HCT116 (cell line): ENCODE measurements around the gene GZMA. TPM values are rescaled to one million over a fixed set of nuclear protein-coding genes. Genes with fewer than 3 reads are reported as not detected.

Experiments used
- ATAC-seq: fragments of 200-7000 bp; cut with Tn5 transposase; 2 replicates; pipeline ENCODE4 v1.9.1; 2020; ENCODE audit warnings: mild to moderate bottlenecking, moderate library complexity
- BruUV-seq: library from RNA; stranded (reverse); fragments of 400-500 nt; replicated peaks from 2 replicates; lab custom pipeline; 2021; lab: Mats Ljungman, UMichigan
- CTCF ChIA-PET: fragments of 300-600 bp; sonication (Branson Sonifier 250); formaldehyde crosslinking; loops from one replicate; lab custom pipeline; 2021; ENCODE audit warnings: antibody characterized with exemption; lab: Charles Lee
- POLR2A ChIA-PET: fragments of 300-600, 350-600 bp; sonication (Branson Sonifier 250); formaldehyde crosslinking; loops from one replicate; lab custom pipeline; 2021; ENCODE audit warnings: antibody characterized with exemption; lab: Charles Lee
- RAD21 ChIA-PET, 2 experiments: fragments of 300-600 bp; sonication (Branson Sonifier 250); formaldehyde crosslinking; loops; one replicate each; lab custom pipeline; 2023; ENCODE audit warnings: low total read pairs in 2 of 2; ENCODE audit not compliant: uncharacterized antibody in 2 of 2, unreplicated experiment in 2 of 2, low non-redundant PET in 1 of 2; lab: Charles Lee
- DNase-seq: peaks from one replicate; pipeline ENCODE4 v3.0.0-alpha.2; 2010; ENCODE audit warnings: low read depth, low spot score
- H2AFZ ChIP-seq: fragments of 200-600 bp; shearing (Covaris generic), sonication (generic); 2 replicates; pipeline ENCODE4 v1.6.1; 2017; ENCODE audit warnings: low read depth, mixed run types, mixed read lengths, antibody characterized with exemption, low read length; ENCODE audit not compliant: poor library complexity, severe bottlenecking
- H3K27ac ChIP-seq: 2 replicates; pipeline ENCODE4 v1.5.1; 2012; ENCODE audit warnings: low read depth, low read length
- H3K27me3 ChIP-seq: fragments of 200-600 bp; sonication (generic); 2 replicates; pipeline ENCODE4 v1.6.1; 2016; ENCODE audit warnings: mixed run types, low read length, mixed read lengths; ENCODE audit not compliant: insufficient read depth
- H3K36me3 ChIP-seq, 2 experiments: fragments of 200-500 bp in 1 of 2; fragments of 200-600 bp in 1 of 2; sonication (Bioruptor generic) in 1 of 2; sonication (generic) in 1 of 2; 2 replicates each; pipeline versions ENCODE4 v1.5.1 to v1.6.1; 2014 to 2016; ENCODE audit warnings: low read length in 2 of 2, inconsistent platforms in 1 of 2, mixed read lengths in 1 of 2, mixed run types in 1 of 2; ENCODE audit not compliant: insufficient read depth in 2 of 2, control insufficient read depth in 1 of 2
- H3K4me1 ChIP-seq, 2 experiments: fragments of 200-600 bp in 1 of 2; sonication (generic) in 1 of 2; 2 replicates each; pipeline versions ENCODE4 v1.5.1 to v1.6.1; 2012 to 2017; ENCODE audit warnings: low read length in 2 of 2, inconsistent platforms in 1 of 2, mild to moderate bottlenecking in 1 of 2, mixed read lengths in 1 of 2, mixed run types in 1 of 2, moderate library complexity in 1 of 2; ENCODE audit not compliant: insufficient read depth in 2 of 2, control insufficient read depth in 1 of 2
- H3K4me2 ChIP-seq: fragments of 200-600 bp; sonication (generic); 2 replicates; pipeline ENCODE4 v1.6.1; 2017; ENCODE audit warnings: mixed run types, low read length, mixed read lengths
- H3K4me3 ChIP-seq, 2 experiments: fragments of 200-600 bp in 1 of 2; sonication (generic) in 1 of 2; replicated peaks in 1 of 2; 2 replicates each; pipeline ENCODE4 v1.5.1; 2011 to 2016; ENCODE audit warnings: low read length in 2 of 2, control low read depth in 1 of 2, low read depth in 1 of 2, mild to moderate bottlenecking in 1 of 2, mixed read lengths in 1 of 2, mixed run types in 1 of 2
- H3K79me2 ChIP-seq: fragments of 200-600 bp; sonication (generic); 2 replicates; pipeline ENCODE4 v1.6.1; 2017; ENCODE audit warnings: mild to moderate bottlenecking, mixed run types, low read length, moderate library complexity, mixed read lengths; ENCODE audit not compliant: insufficient read depth
- H3K9ac ChIP-seq: fragments of 200-600 bp; sonication (generic); 2 replicates; pipeline ENCODE4 v1.6.1; 2016; ENCODE audit warnings: low read length, mixed read lengths
- H3K9me2 ChIP-seq: fragments of 200-600 bp; sonication (generic), shearing (Covaris generic); 2 replicates; pipeline ENCODE4 v1.6.1; 2017; ENCODE audit warnings: mixed run types, mild to moderate bottlenecking, moderate library complexity; ENCODE audit not compliant: insufficient read depth
- H3K9me3 ChIP-seq, 2 experiments: fragments of 200-500 bp in 1 of 2; fragments of 200-600 bp in 1 of 2; sonication (Bioruptor generic) in 1 of 2; sonication (generic) in 1 of 2; 2 replicates each; pipeline ENCODE4 v1.6.1; 2014 to 2017; ENCODE audit warnings: low read length in 2 of 2, mixed read lengths in 2 of 2, inconsistent platforms in 1 of 2, low read depth in 1 of 2, mild to moderate bottlenecking in 1 of 2, mixed run types in 1 of 2, moderate library complexity in 1 of 2; ENCODE audit not compliant: control insufficient read depth in 1 of 2, insufficient read depth in 1 of 2
- H4K20me1 ChIP-seq: fragments of 200-600 bp; sonication (generic), shearing (Covaris generic); 2 replicates; pipeline ENCODE4 v1.6.1; 2017; ENCODE audit warnings: mixed run types, mild to moderate bottlenecking, moderate library complexity; ENCODE audit not compliant: insufficient read depth
- CEBPB ChIP-seq: IDR thresholded peaks from 2 replicates; pipeline ENCODE4 v1.6.1; 2012; ENCODE audit warnings: low read depth
- EGR1 ChIP-seq: IDR thresholded peaks from 2 replicates; pipeline ENCODE4 v1.6.1; 2012; ENCODE audit warnings: low read depth
- FOSL1 ChIP-seq: IDR thresholded peaks from 2 replicates; pipeline ENCODE4 v1.6.1; 2012; ENCODE audit warnings: low read depth
- MAX ChIP-seq: IDR thresholded peaks from 2 replicates; pipeline ENCODE4 v1.6.1; 2012
- POLR2A ChIP-seq: IDR thresholded peaks from 2 replicates; pipeline ENCODE4 v1.7.0; 2011; ENCODE audit warnings: borderline replicate concordance; ENCODE audit not compliant: insufficient read depth, insufficient read length; ENCODE audit errors: extremely low read depth
- POLR2AphosphoS5 ChIP-seq: IDR thresholded peaks from 2 replicates; pipeline ENCODE4 v1.6.1; 2011; ENCODE audit warnings: mild to moderate bottlenecking, low read depth, low read length, moderate library complexity
- RAD21 ChIP-seq: IDR thresholded peaks from 2 replicates; pipeline ENCODE4 v1.6.1; 2012; ENCODE audit warnings: low read depth, mild to moderate bottlenecking
- SIN3A ChIP-seq: IDR thresholded peaks from 2 replicates; pipeline ENCODE4 v1.6.1; 2012; ENCODE audit warnings: low read depth
- SP1 ChIP-seq: IDR thresholded peaks from 2 replicates; pipeline ENCODE4 v1.6.1; 2012; ENCODE audit warnings: low read depth
- SRF ChIP-seq: IDR thresholded peaks from 2 replicates; pipeline ENCODE4 v1.6.1; 2012; ENCODE audit warnings: low read depth
- TCF7L2 ChIP-seq: IDR thresholded peaks from 2 replicates; pipeline ENCODE4 v1.7.0; 2011; ENCODE audit warnings: borderline replicate concordance, inconsistent platforms; ENCODE audit not compliant: insufficient read depth, insufficient read length; ENCODE audit errors: extremely low read depth
- YY1 ChIP-seq: IDR thresholded peaks from 2 replicates; pipeline ENCODE4 v1.6.1; 2011; ENCODE audit warnings: low read length, low read depth, moderate library complexity, mild to moderate bottlenecking; ENCODE audit not compliant: insufficient replicate concordance; ENCODE audit errors: extremely low read depth
- ZBTB33 ChIP-seq: IDR thresholded peaks from 2 replicates; pipeline ENCODE4 v1.6.1; 2011; ENCODE audit warnings: mild to moderate bottlenecking, low read length, moderate library complexity; ENCODE audit not compliant: insufficient replicate concordance; ENCODE audit errors: extremely low read depth
- ZFX ChIP-seq: fragments of 450-650 bp; IDR thresholded peaks from 2 replicates; pipeline ENCODE4 v1.6.1; 2017
- ZNF274 ChIP-seq: fragments of 200-500 bp; sonication (Bioruptor generic); IDR thresholded peaks from 2 replicates; pipeline ENCODE4 v1.6.1; 2014; ENCODE audit warnings: mild to moderate bottlenecking, low read depth, low read length, inconsistent platforms
- intact Hi-C: fragments of 100-400 bp; cut with micrococcal nuclease; formaldehyde crosslinking; loops from 2 replicates; pipeline ENCODE4 v1.10.0; 2022
- total RNA-seq: library from RNA; stranded (reverse); gene quantifications from one replicate; pipeline ENCODE4 v1.2.1, GENCODE V29; 2021; ENCODE audit not compliant: unreplicated experiment

GZMA gene
- total RNA-seq, 1 experiment from 2014 or later: not detected

- POLR2A ChIA-PET: no interaction called here
- ATAC-seq: no peak
Observed at GRCh38 chr5:55136521-55136920, 34.1 kb downstream of the GZMA start.

More at GRCh38 chr5:55136521-55136920, 34.1 kb downstream of the GZMA start:
- Histone ChIP-seq H3K9me3 (no peaks in the 10 kb centered on the region), H3K27me3 (peaks cover 11% of the 10 kb centered on the region; the same call in 1 of the 2 replicates), H3K36me3 (no peaks in the 10 kb centered on the region), H3K79me2 (no peaks in the 10 kb centered on the region), H3K27ac (no peak overlapping the region)
- intact Hi-C loops: no loop called here
- no peak for DNase-seq
- BruUV-seq: no TSS peak
- RAD21 ChIA-PET: no interaction called here
- TF ChIP-seq POLR2A: no peak
- TF ChIP-seq ZBTB33: no peak
- TF ChIP-seq CEBPB: no peak
- no peak for TF ChIP-seq ZNF274
- TF ChIP-seq SP1: no peak
- no peak for TF ChIP-seq RAD21
- TF ChIP-seq FOSL1: no peak
- no peak for TF ChIP-seq ZFX
- TF ChIP-seq MAX: no peak
- TF ChIP-seq EGR1: no peak
- TF ChIP-seq SRF: no peak
- TF ChIP-seq SIN3A: no peak
- no peak for TF ChIP-seq TCF7L2
- TF ChIP-seq POLR2AphosphoS5: no peak
- no peak for TF ChIP-seq YY1
- TF ChIP-seq, all 23 proteins: peak for 0
- Histone ChIP-seq H3K9me2 (no peaks in the 10 kb centered on the region), H2AFZ (no peak overlapping the region), H3K9ac (no peak overlapping the region), H3K4me3 (no peak overlapping the region), H4K20me1 (no peaks in the 10 kb centered on the region), H3K4me2 (no peak overlapping the region), H3K4me1 (no peaks in the 10 kb centered on the region)
- CTCF ChIA-PET: no interaction called here
